Right lobe of liver (tissue), 6 donors: ENCODE data around the gene CDC25C. TPM values are rescaled to one million over a fixed set of nuclear protein-coding genes. Genes with fewer than 3 reads are reported as not detected.

ENCODE experiments used
- ATAC-seq, 4 donors: fragments of 200-7000 bp; cut with Tn5 transposase; one replicate each; pipeline ENCODE4 v1.9.1; 2020; ENCODE audit warnings: mild to moderate bottlenecking in 4 of 4, moderate library complexity in 4 of 4
- DNase-seq, 3 donors: peaks; one replicate each; pipeline ENCODE4 v3.0.0-alpha.2; 2020
- H3K27ac ChIP-seq, 3 donors: fragments of 200-600 bp; one replicate each; pipeline ENCODE4 v1.8.0; 2022
- H3K27me3 ChIP-seq, 2 donors: fragments of 200-600 bp; one replicate each; pipeline ENCODE4 v1.8.0; 2022
- H3K36me3 ChIP-seq, 4 donors: fragments of 200-600 bp; sonication (generic) in 1 of 4; one replicate each; pipeline versions ENCODE4 v1.5.1 to v1.8.0; 2017 to 2022; ENCODE audit warnings: control low read depth in 1 of 4
- H3K4me1 ChIP-seq, 4 donors: fragments of 200-600 bp; sonication (generic) in 1 of 4; one replicate each; pipeline versions ENCODE4 v1.5.1 to v1.8.0; 2017 to 2022; ENCODE audit warnings: control low read depth in 1 of 4
- H3K4me3 ChIP-seq, 3 donors: fragments of 200-600 bp; one replicate each; pipeline ENCODE4 v1.8.0; 2022
- H3K9me3 ChIP-seq, 4 donors: fragments of 200-600 bp; sonication (generic) in 1 of 4; one replicate each; pipeline versions ENCODE4 v1.5.1 to v1.8.0; 2017 to 2022; ENCODE audit warnings: control low read depth in 1 of 4
- CTCF ChIP-seq, 4 donors: fragments of 200-600 bp in 3 of 4; fragments of 450-650 bp in 1 of 4; IDR thresholded peaks; one replicate each; pipeline versions ENCODE4 v1.5.1 to v1.8.0; 2016 to 2022; ENCODE audit warnings: antibody characterized with exemption in 4 of 4, mild to moderate bottlenecking in 2 of 4
- POLR2A ChIP-seq: fragments of 450-650 bp; IDR thresholded peaks from one replicate; pipeline ENCODE4 v1.6.1; 2017; ENCODE audit warnings: antibody characterized with exemption, mild to moderate bottlenecking
- WGBS: methylation state at CpG from one replicate; pipeline ENCODE4 v1.1.6; 2018; ENCODE audit warnings: low coverage, low lambda C conversion rate; ENCODE audit not compliant: insufficient coverage; ENCODE audit errors: missing lambda C conversion rate; 5-methylcytosine and 5-hydroxymethylcytosine counted together
- intact Hi-C, 2 donors: fragments of 100-400 bp; cut with DNase I; formaldehyde crosslinking; loops; one replicate each; pipeline versions ENCODE4 v1.11.2 to v1.14.1; 2022
- total RNA-seq, 6 experiments: library from RNA; depleted of rRNA in 2 of 6; stranded (reverse); fragments of >200 nt in 2 of 6; fragmentation: NEBNext Ultra II Directional in 3 of 6; extraction: Animal tissue kit (Norgen Biotek cat#: 25700) in 3 of 6; gene quantifications; one replicate each; pipeline versions ENCODE4 v1.1.0 to v1.2.4, GENCODE V29; 2016 to 2023
- donor health status: DM: no; HTN: yes; CAD: no.
- donor health status: DM: no; HTN: no; CAD: no.
- donor health status: DM: no; HTN: no; CAD: no.
- donor health status: DM: no; HTN: yes; CAD: no.
- donor health status: DM: no; HTN: yes; CAD: no.

CDC25C gene
- total RNA-seq, 6 experiments from 2014 or later = 0.18 to 0.43 (median 0.24) TPM; not detected in 3

DNA sequence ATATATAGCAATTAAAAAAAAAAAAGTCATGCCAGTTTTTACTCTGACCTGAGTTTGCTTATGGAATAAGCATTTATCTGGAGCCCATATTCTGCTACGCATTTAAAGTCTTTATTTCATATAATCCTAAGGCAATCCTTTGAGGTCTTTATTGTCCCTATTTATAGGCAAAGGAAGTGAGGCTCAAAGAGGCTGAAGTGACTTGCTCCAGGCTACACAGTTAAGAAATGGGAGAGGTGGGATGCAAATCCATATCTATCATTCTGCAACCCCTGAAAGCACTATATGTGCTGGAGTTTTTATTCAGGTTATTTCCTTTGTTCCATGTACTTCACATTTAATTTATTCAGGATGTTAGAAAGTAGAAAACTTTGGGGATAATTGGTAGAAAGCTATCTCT lies 33.0 kb upstream of the CDC25C start:
- ATAC-seq (no peak), DNase-seq (no peak)
- Histone ChIP-seq H3K4me3 (no peak overlapping the region), H3K27me3 (no peaks in the 10 kb centered on the region), H3K4me1 (no peaks in the 10 kb centered on the region), H3K27ac (no peak overlapping the region), H3K9me3 (no peaks in the 10 kb centered on the region), H3K36me3 (no peaks in the 10 kb centered on the region)
- TF ChIP-seq POLR2A (no peak), CTCF (IDR thresholded peaks at IDR 0.05) (no peak)
- intact Hi-C loops = no loop called here
- WGBS = 86% methylated on average over 1 of the region's 1 CpG

GRCh38 chr5:138360941-138361452 lies 29.4 kb upstream of the CDC25C start:
- 100% methylated on average over 1 of the region's 1 CpG for WGBS

GRCh38 chr5:138359621-138360020 lies 28.0 kb upstream of the CDC25C start:
- Histone ChIP-seq H3K9me3 (no peaks in the 10 kb centered on the region), H3K27ac (no peak overlapping the region), H3K36me3 (no peaks in the 10 kb centered on the region), H3K4me3 (no peak overlapping the region), H3K27me3 (no peaks in the 10 kb centered on the region), H3K4me1 (peaks cover 0 to 13% (median 1%) of the 10 kb centered on the region in 4 donors)
- TF ChIP-seq POLR2A (no peak), CTCF (IDR thresholded peaks at IDR 0.05) (no peak)
- intact Hi-C loops = no loop called here
- DNase-seq = no peak
- no peak for ATAC-seq
- 73% methylated on average over 3 of the region's 3 CpGs for WGBS

More at GRCh38 chr5:138360941-138361452, 29.4 kb upstream of the CDC25C start:
- Histone ChIP-seq H3K27ac (no peak overlapping the region), H3K4me3 (no peak overlapping the region), H3K9me3 (no peaks in the 10 kb centered on the region), H3K4me1 (no peaks in the 10 kb centered on the region), H3K36me3 (no peaks in the 10 kb centered on the region), H3K27me3 (no peaks in the 10 kb centered on the region)
- DNase-seq (no peak), ATAC-seq (no peak)
- intact Hi-C loops = no loop called here
- TF ChIP-seq CTCF (IDR thresholded peaks at IDR 0.05) (no peak), POLR2A (no peak)

GRCh38 chr5:138354926-138355378 lies 23.3 kb upstream of the CDC25C start:
- Histone ChIP-seq H3K4me1 (peaks cover 0 to 20% (median 4%) of the 10 kb centered on the region in 4 donors), H3K27ac (no peak overlapping the region), H3K4me3 (no peak overlapping the region), H3K9me3 (no peaks in the 10 kb centered on the region), H3K27me3 (no peaks in the 10 kb centered on the region), H3K36me3 (no peaks in the 10 kb centered on the region)
- TF ChIP-seq POLR2A = no peak
- TF ChIP-seq CTCF (IDR thresholded peaks at IDR 0.05) = no peak
- DNase-seq (no peak), ATAC-seq (no peak)
- 41% methylated on average over 6 of the region's 6 CpGs for WGBS
- intact Hi-C loops = no loop called here
